GM12878 (cell line): ENCODE data around the gene DONSON. TPM values are rescaled to one million over a fixed set of nuclear protein-coding genes. Genes with fewer than 3 reads are reported as not detected.

Experiments
- ATAC-seq: fragments of 200-7000 bp; cut with Tn5 transposase; 3 replicates; pipeline ENCODE4 v1.9.1; 2020; ENCODE audit warnings: mild to moderate bottlenecking, moderate library complexity
- BruUV-seq: library from RNA; stranded (reverse); fragments of 400-500 nt; replicated peaks from 2 replicates; lab custom pipeline; 2021; lab: Mats Ljungman, UMichigan
- CTCF ChIA-PET: fragments of 300-600 bp; sonication (Branson Sonifier 250); formaldehyde crosslinking; extraction: SDS; loops from one replicate; lab custom pipeline; 2021; ENCODE audit warnings: inconsistent platforms; lab: Yijun Ruan, JAX
- POLR2A ChIA-PET: fragments of 350-600 bp; formaldehyde crosslinking; extraction: SDS; loops from one replicate; lab custom pipeline; 2021; ENCODE audit warnings: inconsistent platforms; lab: Charles Lee
- RAD21 ChIA-PET: fragments of 300-600 bp; sonication (Branson Sonifier 250); formaldehyde crosslinking; loops from one replicate; lab custom pipeline; 2023; ENCODE audit warnings: antibody characterized with exemption; ENCODE audit not compliant: unreplicated experiment; lab: Charles Lee
- SMC1A ChIA-PET: fragments of 300-600 bp; sonication (Branson Sonifier 250); formaldehyde crosslinking; loops from one replicate; lab custom pipeline; 2023; ENCODE audit not compliant: unreplicated experiment, uncharacterized antibody; lab: Charles Lee
- DNase-seq: peaks from one replicate; pipeline ENCODE4 v3.0.0-alpha.2; 2011; ENCODE audit warnings: low read depth, low spot score
- FAIRE-seq: peaks from 3 replicates; lab custom pipeline; 2011; peaks lifted over from hg19 to GRCh38; lab: Jason Lieb, UNC
- H2AFZ ChIP-seq: 2 replicates; pipeline ENCODE4 v1.6.0; 2011; ENCODE audit warnings: low read depth, low read length, control low read depth; ENCODE audit not compliant: control insufficient read depth
- H3K27ac ChIP-seq: 2 replicates; pipeline ENCODE4 v1.5.1; 2011; ENCODE audit warnings: control low read depth; ENCODE audit not compliant: control insufficient read depth, insufficient read depth
- H3K27me3 ChIP-seq, 2 experiments: replicated peaks in 1 of 2; 2 replicates each; pipeline versions ENCODE4 v1.6.0 to v1.6.1; 2011; ENCODE audit warnings: low read length in 1 of 2; ENCODE audit not compliant: control insufficient read depth in 2 of 2, insufficient read depth in 2 of 2
- H3K36me3 ChIP-seq, 2 experiments: 2 replicates each; pipeline ENCODE4 v1.5.1; 2011; ENCODE audit warnings: low read length in 1 of 2; ENCODE audit not compliant: control insufficient read depth in 2 of 2, insufficient read depth in 2 of 2
- H3K4me1 ChIP-seq: 2 replicates; pipeline ENCODE4 v1.6.1; 2011; ENCODE audit warnings: mild to moderate bottlenecking, low read length, moderate library complexity, mixed read lengths; ENCODE audit not compliant: control insufficient read depth, insufficient read depth
- H3K4me2 ChIP-seq: 2 replicates; pipeline ENCODE4 v1.6.0; 2011; ENCODE audit warnings: control low read depth; ENCODE audit not compliant: control insufficient read depth, insufficient read depth
- H3K4me3 ChIP-seq: fragments of 200-600 bp; sonication (generic); 2 replicates; pipeline ENCODE4 v1.5.1; 2016
- H3K79me2 ChIP-seq: 2 replicates; pipeline ENCODE4 v1.6.0; 2011; ENCODE audit warnings: low read length; ENCODE audit not compliant: control insufficient read depth, insufficient read depth
- H3K9ac ChIP-seq: 2 replicates; pipeline ENCODE4 v1.8.0; 2011; ENCODE audit warnings: low read length, control low read depth, mixed read lengths; ENCODE audit not compliant: control insufficient read depth, insufficient read depth
- H3K9me3 ChIP-seq: replicated peaks from 3 replicates; pipeline ENCODE4 v1.5.1; 2011; ENCODE audit warnings: mild to moderate bottlenecking, low read length; ENCODE audit not compliant: control insufficient read depth, insufficient read depth
- H4K20me1 ChIP-seq: 2 replicates; pipeline ENCODE4 v1.6.0; 2011; ENCODE audit not compliant: control insufficient read depth, insufficient read depth
- BACH1 ChIP-seq: fragments of 450-650 bp; IDR thresholded peaks from 2 replicates; pipeline ENCODE4 v1.6.1; 2017; ENCODE audit warnings: mild to moderate bottlenecking, borderline replicate concordance
- BHLHE40 ChIP-seq, 2 experiments: fragments of 450-650 bp in 1 of 2; IDR thresholded peaks; 2 replicates each; pipeline ENCODE4 v1.6.1; 2011 to 2017; ENCODE audit warnings: low read depth in 2 of 2, borderline replicate concordance in 1 of 2, improper control_type of control experiment in 1 of 2, low read length in 1 of 2, mild to moderate bottlenecking in 1 of 2
- GATAD2B ChIP-seq: fragments of 450-650 bp; conservative IDR thresholded peaks from 2 replicates; pipeline ENCODE4 v1.6.1; 2017; ENCODE audit warnings: low read depth, mild to moderate bottlenecking, moderate library complexity
- MEF2A ChIP-seq: IDR thresholded peaks from 2 replicates; pipeline ENCODE4 v1.6.1; 2011; ENCODE audit warnings: low read depth, mild to moderate bottlenecking, low read length, moderate library complexity; ENCODE audit not compliant: insufficient read depth
- NBN ChIP-seq: fragments of 450-650 bp; IDR thresholded peaks from 2 replicates; pipeline ENCODE4 v1.6.1; 2016
- NFYA ChIP-seq: IDR thresholded peaks from 2 replicates; pipeline ENCODE4 v1.6.1; 2011; ENCODE audit warnings: low read depth, mild to moderate bottlenecking, low read length, improper control_type of control experiment, borderline replicate concordance
- RELB ChIP-seq: fragments of 450-650 bp; IDR thresholded peaks from 2 replicates; pipeline ENCODE4 v1.6.1; 2017; ENCODE audit warnings: low read depth, mild to moderate bottlenecking, moderate library complexity
- TAF1 ChIP-seq: IDR thresholded peaks from 2 replicates; pipeline ENCODE4 v1.6.1; 2011; ENCODE audit warnings: mild to moderate bottlenecking, low read depth, low read length, borderline replicate concordance
- TARDBP ChIP-seq: IDR thresholded peaks from 2 replicates; pipeline ENCODE4 v1.6.1; 2016; ENCODE audit warnings: borderline replicate concordance
- WGBS: methylation state at CpG from one replicate; pipeline ENCODE4 v1.1.6; 2016; ENCODE audit warnings: low lambda C conversion rate; ENCODE audit not compliant: insufficient replicate concordance, insufficient coverage; ENCODE audit errors: missing lambda C conversion rate; 5-methylcytosine and 5-hydroxymethylcytosine counted together
- in situ Hi-C: fragments of 300-500 bp; cut with MboI; formaldehyde crosslinking; loops from 9 replicates; pipeline ENCODE4 v1.14.3; 2018; ENCODE audit warnings: mixed read lengths
- intact Hi-C: fragments of 100-400 bp; cut with micrococcal nuclease; formaldehyde crosslinking; loops from one replicate; pipeline ENCODE4 v1.14.2; 2022; ENCODE audit not compliant: unreplicated experiment
- polyA plus RNA-seq, 11 experiments: library from polyadenylated mRNA; depleted of rRNA in 4 of 11; unstranded in 6 of 11; stranded (reverse) in 5 of 11; fragments of >200 nt; fragmentation: Nextera tagmentation in 4 of 11; fragmentation: Illumina TruSeq in 1 of 11; extraction: Ambion mirVana in 4 of 11; extraction: Trizol in 1 of 11; gene quantifications; 1 replicate in 1 of 11; 2 replicates in 10 of 11; pipeline versions ENCODE4 v1.2.1 to v1.2.3, GENCODE V29; 2011 to 2016; ENCODE audit warnings: inconsistent platforms in 2 of 11, missing spikeins in 2 of 11, low read depth in 1 of 11
- total RNA-seq, 4 experiments: library from RNA; depleted of rRNA in 3 of 4; stranded (reverse); fragments of >200 nt in 3 of 4; fragmentation: Illumina TruSeq in 1 of 4; extraction: Trizol in 1 of 4; gene quantifications; 2 replicates each; pipeline versions ENCODE4 v1.2.1 to v1.2.3, GENCODE V29; 2013 to 2021

The DONSON gene
- total and polyA plus RNA-seq, 10 of the 15 experiments (the other 5 are each of a cell fraction or from before 2014, with no cell fraction given): 13.6 to 51.2 (median 32.2) TPM

GRCh38 chr21:33537212-33537611 is 51.3 kb downstream of the DONSON start:
- DNase-seq: no peak
- ChIA-PET SMC1A (interaction anchor here (0.5 to 0.7 kb wide), 2 partner anchors 18 to 556 kb away, joined by 3 read pairs; no protein-coding TSS in a partner anchor), POLR2A (no interaction called here), RAD21 (no interaction called here), CTCF (no interaction called here)
- Histone ChIP-seq H3K27ac (no peak overlapping the region), H3K36me3 (peaks cover 7 to 35% of the 10 kb centered on the region in 2 experiments), H3K79me2 (peaks cover 30% of the 10 kb centered on the region), H3K9ac (no peak overlapping the region), H3K4me3 (no peak overlapping the region), H2AFZ (no peak overlapping the region), H3K4me2 (no peak overlapping the region), H4K20me1 (no peaks in the 10 kb centered on the region), H3K9me3 (no peaks in the 10 kb centered on the region), H3K27me3 (no peaks in the 10 kb centered on the region), H3K4me1 (no peaks in the 10 kb centered on the region)
- no TSS peak for BruUV-seq
- TF ChIP-seq GATAD2B: no peak
- no peak for TF ChIP-seq BHLHE40 (IDR thresholded peaks at IDR 0.05; ENCODE audit: borderline replicate concordance in 1 of 2, low read depth in 2 of 2, low read length in 1 of 2)
- no peak for TF ChIP-seq NFYA
- TF ChIP-seq MEF2A: no peak
- no peak for TF ChIP-seq BACH1
- no peak for TF ChIP-seq NBN
- TF ChIP-seq RELB: no peak
- TF ChIP-seq TARDBP: no peak
- no peak for TF ChIP-seq TAF1
- in situ Hi-C loops (no loop called here), intact Hi-C loops (no loop called here)
- ATAC-seq: no peak
- WGBS: 93% methylated on average over 2 of the region's 2 CpGs
- FAIRE-seq: no peak
